Fibroblast of lung (primary cell): Measurements from ENCODE around the gene FOXL2. TPM values are rescaled to one million over a fixed set of nuclear protein-coding genes. Genes with fewer than 3 reads are reported as not detected.
A peak's percentile ranks its signal among the peaks of the same experiment; 100 is the strongest.

Experiments
- DNase-seq, 2 donors: peaks; one replicate each; pipeline versions ENCODE4 v3.0.0 to v3.0.0-alpha.2; 2010; ENCODE audit warnings: low read depth in 2 of 2
- H2AFZ ChIP-seq: 2 replicates; pipeline ENCODE4 v1.5.1; 2012; ENCODE audit warnings: low read length, control low read depth, inconsistent platforms
- H3K27ac ChIP-seq: 2 replicates; pipeline ENCODE4 v1.5.1; 2011; ENCODE audit warnings: low read length, control low read depth; ENCODE audit not compliant: insufficient read depth
- H3K27me3 ChIP-seq: 2 replicates; pipeline ENCODE4 v1.5.1; 2011; ENCODE audit warnings: mild to moderate bottlenecking, low read length; ENCODE audit not compliant: control insufficient read depth, insufficient read depth
- H3K36me3 ChIP-seq: 2 replicates; pipeline ENCODE4 v1.5.1; 2011; ENCODE audit warnings: low read length; ENCODE audit not compliant: control insufficient read depth, insufficient read depth
- H3K4me1 ChIP-seq: 2 replicates; pipeline ENCODE4 v1.5.1; 2011; ENCODE audit warnings: low read length; ENCODE audit not compliant: control insufficient read depth, insufficient read depth; ENCODE audit errors: extremely low read depth
- H3K4me2 ChIP-seq: 2 replicates; pipeline ENCODE4 v1.5.1; 2011; ENCODE audit warnings: low read length, control low read depth; ENCODE audit not compliant: insufficient read depth; ENCODE audit errors: extremely low read depth
- H3K4me3 ChIP-seq, 4 experiments: fragments of 200-600 bp in 1 of 4; sonication (generic) in 1 of 4; replicated peaks in 1 of 4; 2 replicates each; pipeline ENCODE4 v1.5.1; 2011 to 2016; ENCODE audit warnings: low read length in 4 of 4, low read depth in 3 of 4, mild to moderate bottlenecking in 3 of 4, control low read depth in 2 of 4, inconsistent platforms in 1 of 4, mixed read lengths in 1 of 4; ENCODE audit not compliant: insufficient read depth in 1 of 4; ENCODE audit errors: control extremely low read depth in 1 of 4
- H3K79me2 ChIP-seq: 2 replicates; pipeline ENCODE4 v1.5.1; 2012; ENCODE audit warnings: mild to moderate bottlenecking, low read length, inconsistent platforms; ENCODE audit not compliant: control insufficient read depth, insufficient read depth
- H3K9ac ChIP-seq: 2 replicates; pipeline ENCODE4 v1.5.1; 2011; ENCODE audit warnings: mild to moderate bottlenecking, low read length, control low read depth; ENCODE audit not compliant: insufficient read depth
- H3K9me3 ChIP-seq: 2 replicates; pipeline ENCODE4 v1.5.1; 2012; ENCODE audit warnings: low read depth, low read length; ENCODE audit not compliant: control insufficient read depth, insufficient read depth
- H4K20me1 ChIP-seq: 2 replicates; pipeline ENCODE4 v1.5.1; 2011; ENCODE audit warnings: low read length; ENCODE audit not compliant: control insufficient read depth, insufficient read depth; ENCODE audit errors: extremely low read depth
- EZH2 ChIP-seq: IDR thresholded peaks from 2 replicates; pipeline ENCODE4 v1.5.1; 2012; ENCODE audit warnings: low read length, control low read depth, mild to moderate bottlenecking; ENCODE audit errors: missing control alignments
- polyA plus RNA-seq, 2 donors: library from polyadenylated mRNA; depleted of rRNA in 1 of 2; stranded (reverse) in 1 of 2; unstranded in 1 of 2; fragments of >200 nt; gene quantifications; 2 replicates each; pipeline ENCODE4 v1.2.1, GENCODE V29; 2011 to 2012; ENCODE audit warnings: missing spikeins in 1 of 2
- total RNA-seq: library from RNA; depleted of rRNA; stranded (reverse); fragments of >200 nt; gene quantifications from 2 replicates; pipeline ENCODE4 v1.2.1, GENCODE V29; 2014
- TF ChIP-seq, protein P1 (sequence below), 2 donors: IDR thresholded peaks in 1 of 2; conservative IDR thresholded peaks in 1 of 2; 1 replicate in 1 of 2; 2 replicates in 1 of 2; pipeline ENCODE4 v1.5.1; 2011 to 2012; ENCODE audit warnings: low read length in 2 of 2, control low read depth in 1 of 2, inconsistent platforms in 1 of 2, low read depth in 1 of 2, mild to moderate bottlenecking in 1 of 2

The FOXL2 gene
- total and polyA plus RNA-seq, 2 donors (not counting 1 experiment from before 2014, with no cell fraction given) = under 0.01 to 0.02 TPM

GRCh38 chr3:138975351-138975750 lies 28.4 kb upstream of the FOXL2 start:
- Histone ChIP-seq H4K20me1 (no peaks in the 10 kb centered on the region), H3K4me2 (no peak overlapping the region), H3K36me3 (no peaks in the 10 kb centered on the region), H2AFZ (no peak overlapping the region), H3K27ac (no peak overlapping the region), H3K4me3 (no peak overlapping the region), H3K4me1 (no peaks in the 10 kb centered on the region), H3K27me3 (no peaks in the 10 kb centered on the region), H3K9me3 (no peaks in the 10 kb centered on the region), H3K79me2 (no peaks in the 10 kb centered on the region), H3K9ac (no peak overlapping the region)
- TF ChIP-seq, protein P1, sequence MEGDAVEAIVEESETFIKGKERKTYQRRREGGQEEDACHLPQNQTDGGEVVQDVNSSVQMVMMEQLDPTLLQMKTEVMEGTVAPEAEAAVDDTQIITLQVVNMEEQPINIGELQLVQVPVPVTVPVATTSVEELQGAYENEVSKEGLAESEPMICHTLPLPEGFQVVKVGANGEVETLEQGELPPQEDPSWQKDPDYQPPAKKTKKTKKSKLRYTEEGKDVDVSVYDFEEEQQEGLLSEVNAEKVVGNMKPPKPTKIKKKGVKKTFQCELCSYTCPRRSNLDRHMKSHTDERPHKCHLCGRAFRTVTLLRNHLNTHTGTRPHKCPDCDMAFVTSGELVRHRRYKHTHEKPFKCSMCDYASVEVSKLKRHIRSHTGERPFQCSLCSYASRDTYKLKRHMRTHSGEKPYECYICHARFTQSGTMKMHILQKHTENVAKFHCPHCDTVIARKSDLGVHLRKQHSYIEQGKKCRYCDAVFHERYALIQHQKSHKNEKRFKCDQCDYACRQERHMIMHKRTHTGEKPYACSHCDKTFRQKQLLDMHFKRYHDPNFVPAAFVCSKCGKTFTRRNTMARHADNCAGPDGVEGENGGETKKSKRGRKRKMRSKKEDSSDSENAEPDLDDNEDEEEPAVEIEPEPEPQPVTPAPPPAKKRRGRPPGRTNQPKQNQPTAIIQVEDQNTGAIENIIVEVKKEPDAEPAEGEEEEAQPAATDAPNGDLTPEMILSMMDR (conservative IDR thresholded peaks at IDR 0.05 in 1 of 2, IDR thresholded peaks at IDR 0.05 in 1 of 2; ENCODE audit: low read depth in 1 of 2, low read length in 2 of 2) = no peak
- no peak for TF ChIP-seq EZH2
- DNase-seq = no peak

GRCh38 chr3:138974462-138974861 lies 27.5 kb upstream of the FOXL2 start:
- TF ChIP-seq, protein P1 (conservative IDR thresholded peaks at IDR 0.05 in 1 of 2, IDR thresholded peaks at IDR 0.05 in 1 of 2; ENCODE audit: low read depth in 1 of 2, low read length in 2 of 2) = no peak
- no peak for TF ChIP-seq EZH2

GRCh38 chr3:138972941-138973340 lies 26.0 kb upstream of the FOXL2 start:
- Histone ChIP-seq H3K9ac (no peak overlapping the region), H3K4me1 (no peaks in the 10 kb centered on the region), H3K79me2 (no peaks in the 10 kb centered on the region), H3K4me3 (no peak overlapping the region), H3K4me2 (no peak overlapping the region), H3K36me3 (no peaks in the 10 kb centered on the region), H2AFZ (no peak overlapping the region), H3K27me3 (no peaks in the 10 kb centered on the region), H4K20me1 (no peaks in the 10 kb centered on the region), H3K9me3 (no peaks in the 10 kb centered on the region), H3K27ac (no peak overlapping the region)
- no peak for DNase-seq
- no peak for TF ChIP-seq EZH2
- TF ChIP-seq, protein P1 (conservative IDR thresholded peaks at IDR 0.05 in 1 of 2, IDR thresholded peaks at IDR 0.05 in 1 of 2; ENCODE audit: low read depth in 1 of 2, low read length in 2 of 2) = no peak

More at GRCh38 chr3:138974462-138974861, 27.5 kb upstream of the FOXL2 start:
- Histone ChIP-seq H3K4me1 (no peaks in the 10 kb centered on the region), H4K20me1 (no peaks in the 10 kb centered on the region), H3K4me2 (no peak overlapping the region), H3K27me3 (no peaks in the 10 kb centered on the region), H3K27ac (no peak overlapping the region), H3K9ac (no peak overlapping the region), H3K36me3 (no peaks in the 10 kb centered on the region), H3K79me2 (no peaks in the 10 kb centered on the region), H3K9me3 (no peaks in the 10 kb centered on the region), H3K4me3 (no peak overlapping the region), H2AFZ (no peak overlapping the region)
- peak in 1 of 2 donors; percentile 5 for DNase-seq
